ENCODE results near the gene ACYP2. TPM values are rescaled to one million over a fixed set of nuclear protein-coding genes. Genes with fewer than 3 reads are reported as not detected.
"Not testable (repeated sequence)": the region's sequence is repeated elsewhere in the genome, so short reads cannot be mapped to it uniquely, and the experiment has no call there.

ACYP2 gene
- total RNA-seq, 4 donors from 2014 or later, result 15.4 to 28.7 (median 22.7) TPM

DNA sequence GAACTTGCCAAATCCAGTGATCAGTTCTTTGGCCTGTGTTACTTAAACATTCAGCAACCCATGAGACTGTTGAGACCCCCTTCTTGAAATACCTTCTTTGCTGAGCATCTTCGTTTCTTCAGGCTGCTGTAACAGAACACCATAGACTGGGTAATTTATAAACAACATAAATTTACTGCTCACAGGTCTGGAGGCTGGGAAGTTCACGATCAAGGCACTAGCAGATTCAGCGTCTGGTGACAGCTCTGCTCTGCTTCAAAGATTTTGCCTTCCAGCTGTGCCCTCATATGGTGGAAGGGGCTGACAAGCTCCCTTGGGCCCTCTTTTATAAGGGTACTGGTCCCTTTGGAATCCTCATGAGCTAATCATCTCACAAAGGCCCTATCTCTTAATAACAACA is 169.4 kb downstream of the ACYP2 start:
- no peak overlapping the region for H3K27ac ChIP-seq (replicated peaks in 1 of 4)
- H3K9me3 ChIP-seq, result no peaks in the 10 kb centered on the region
- no peak overlapping the region for H3K4me3 ChIP-seq
- TF ChIP-seq POLR2A (IDR thresholded peaks at IDR 0.05; ENCODE audit: low read depth) (no peak), EP300 (IDR thresholded peaks at IDR 0.05) (no peak), POLR2AphosphoS5 (IDR thresholded peaks at IDR 0.05) (no peak)
- TF ChIP-seq, protein P1, sequence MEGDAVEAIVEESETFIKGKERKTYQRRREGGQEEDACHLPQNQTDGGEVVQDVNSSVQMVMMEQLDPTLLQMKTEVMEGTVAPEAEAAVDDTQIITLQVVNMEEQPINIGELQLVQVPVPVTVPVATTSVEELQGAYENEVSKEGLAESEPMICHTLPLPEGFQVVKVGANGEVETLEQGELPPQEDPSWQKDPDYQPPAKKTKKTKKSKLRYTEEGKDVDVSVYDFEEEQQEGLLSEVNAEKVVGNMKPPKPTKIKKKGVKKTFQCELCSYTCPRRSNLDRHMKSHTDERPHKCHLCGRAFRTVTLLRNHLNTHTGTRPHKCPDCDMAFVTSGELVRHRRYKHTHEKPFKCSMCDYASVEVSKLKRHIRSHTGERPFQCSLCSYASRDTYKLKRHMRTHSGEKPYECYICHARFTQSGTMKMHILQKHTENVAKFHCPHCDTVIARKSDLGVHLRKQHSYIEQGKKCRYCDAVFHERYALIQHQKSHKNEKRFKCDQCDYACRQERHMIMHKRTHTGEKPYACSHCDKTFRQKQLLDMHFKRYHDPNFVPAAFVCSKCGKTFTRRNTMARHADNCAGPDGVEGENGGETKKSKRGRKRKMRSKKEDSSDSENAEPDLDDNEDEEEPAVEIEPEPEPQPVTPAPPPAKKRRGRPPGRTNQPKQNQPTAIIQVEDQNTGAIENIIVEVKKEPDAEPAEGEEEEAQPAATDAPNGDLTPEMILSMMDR (IDR thresholded peaks at IDR 0.05), result no peak
- no peaks in the 10 kb centered on the region for H3K36me3 ChIP-seq
- H3K4me1 ChIP-seq, result peaks cover 0 to 6% (median 0%) of the 10 kb centered on the region in 4 donors
- WGBS, result 94% methylated on average over 3 of the region's 3 CpGs
- intact Hi-C loops (cut with DNase I), result no loop called here
- H3K27me3 ChIP-seq, result no peaks in the 10 kb centered on the region
- DNase-seq (ENCODE audit: extremely low spot score), result no peak

DNA sequence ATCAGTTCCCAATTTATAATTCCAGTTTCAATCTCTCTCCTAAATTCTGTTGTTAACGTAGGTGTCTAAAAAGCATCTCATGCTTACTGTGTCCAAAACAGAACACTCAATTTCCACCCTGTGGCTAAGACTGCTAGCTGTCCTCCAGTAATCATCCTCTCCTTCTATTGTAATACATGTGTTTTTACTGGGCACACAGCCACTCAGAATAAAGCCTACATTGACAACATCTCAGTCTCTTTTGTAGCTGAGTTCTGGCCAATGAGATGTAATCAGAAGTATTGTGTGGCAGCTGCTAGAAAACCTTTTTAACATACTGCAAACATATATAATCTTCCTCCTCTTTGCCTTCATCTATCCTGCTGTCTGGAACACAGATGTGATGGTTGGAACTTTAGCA is 170.0 kb downstream of the ACYP2 start:
- Histone ChIP-seq H3K27me3 (no peaks in the 10 kb centered on the region), H3K4me3 (no peak overlapping the region), H3K9me3 (no peaks in the 10 kb centered on the region), H3K4me1 (peaks cover 0 to 6% (median 0%) of the 10 kb centered on the region in 4 donors), H3K27ac (replicated peaks in 1 of 4) (no peak overlapping the region), H3K36me3 (no peaks in the 10 kb centered on the region)
- DNase-seq (ENCODE audit: extremely low spot score), result no peak
- 94% methylated on average over 1 of the region's 1 CpG for WGBS
- TF ChIP-seq POLR2A (IDR thresholded peaks at IDR 0.05; ENCODE audit: low read depth) (no peak), EP300 (IDR thresholded peaks at IDR 0.05) (no peak)
- TF ChIP-seq, protein P1 (IDR thresholded peaks at IDR 0.05), result no peak
- intact Hi-C loops (cut with DNase I), result no loop called here

DNA sequence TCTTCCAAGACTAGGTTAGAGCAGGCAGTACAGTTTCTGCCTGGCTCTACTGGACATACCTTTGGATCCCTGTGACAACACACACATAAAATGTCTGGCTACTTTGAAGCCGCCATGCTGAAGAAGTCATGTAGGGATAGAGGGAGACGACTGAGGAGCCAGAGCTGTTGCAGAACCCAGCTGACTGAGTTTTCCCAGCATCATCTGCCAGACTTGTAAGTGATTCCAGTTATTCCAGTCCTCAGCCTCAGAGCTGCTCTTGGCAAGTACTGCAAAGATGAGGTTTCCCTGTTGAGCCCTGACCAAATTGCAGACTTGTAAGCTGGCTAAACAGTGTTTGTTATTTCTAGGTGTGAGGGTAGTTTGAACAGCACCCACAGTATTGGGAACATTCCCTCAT is 172.1 kb downstream of the ACYP2 start:
- no peak for DNase-seq (ENCODE audit: extremely low spot score)
- 39% methylated on average over 2 of the region's 2 CpGs for WGBS
- H3K9me3 ChIP-seq, result no peaks in the 10 kb centered on the region
- H3K27ac ChIP-seq (replicated peaks in 1 of 4), result no peak overlapping the region
- intact Hi-C loops (cut with DNase I), result no loop called here
- H3K36me3 ChIP-seq, result no peaks in the 10 kb centered on the region
- H3K4me1 ChIP-seq, result peaks cover 0 to 6% (median 0%) of the 10 kb centered on the region in 4 donors
- TF ChIP-seq, protein P1 (IDR thresholded peaks at IDR 0.05), result no peak
- TF ChIP-seq EP300 (IDR thresholded peaks at IDR 0.05) (no peak), POLR2AphosphoS5 (IDR thresholded peaks at IDR 0.05) (no peak), POLR2A (IDR thresholded peaks at IDR 0.05; ENCODE audit: low read depth) (no peak)
- H3K27me3 ChIP-seq, result no peaks in the 10 kb centered on the region
- H3K4me3 ChIP-seq, result no peak overlapping the region

DNA sequence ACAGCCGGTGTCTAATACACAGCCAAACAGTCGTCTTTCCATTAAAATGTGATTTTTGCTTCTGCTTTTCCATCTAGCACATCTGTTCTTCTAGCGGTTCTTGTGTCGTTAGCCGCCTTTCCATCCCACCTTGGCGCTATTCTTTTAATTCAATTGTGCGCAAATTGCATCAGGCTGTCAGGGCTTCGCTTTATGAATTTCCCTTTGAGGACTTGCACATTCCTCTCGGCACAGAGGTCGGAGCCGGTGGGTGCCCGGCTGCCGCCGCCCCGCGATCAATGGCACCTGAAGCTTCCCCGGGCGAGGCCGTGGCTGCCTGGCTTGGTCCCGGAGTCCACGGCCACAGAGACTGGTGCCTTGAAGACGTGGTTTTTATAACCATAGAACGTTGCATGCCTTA is 174.5 kb downstream of the ACYP2 start:
- Histone ChIP-seq H3K36me3 (no peaks in the 10 kb centered on the region), H3K9me3 (no peaks in the 10 kb centered on the region), H3K4me3 (no peak overlapping the region), H3K27ac (replicated peaks in 1 of 4) (peak overlapping the region in 1 of 4 donors; percentile 11), H3K27me3 (no peaks in the 10 kb centered on the region), H3K4me1 (peaks cover 0 to 6% (median 0%) of the 10 kb centered on the region in 4 donors)
- 82% methylated on average over 23 of the region's 23 CpGs for WGBS
- DNase-seq (ENCODE audit: extremely low spot score), result no peak
- TF ChIP-seq POLR2A (IDR thresholded peaks at IDR 0.05; ENCODE audit: low read depth) (no peak), EP300 (IDR thresholded peaks at IDR 0.05) (no peak), POLR2AphosphoS5 (IDR thresholded peaks at IDR 0.05) (no peak)
- TF ChIP-seq, protein P1 (IDR thresholded peaks at IDR 0.05), result no peak
- intact Hi-C loops (cut with DNase I), result no loop called here

DNA sequence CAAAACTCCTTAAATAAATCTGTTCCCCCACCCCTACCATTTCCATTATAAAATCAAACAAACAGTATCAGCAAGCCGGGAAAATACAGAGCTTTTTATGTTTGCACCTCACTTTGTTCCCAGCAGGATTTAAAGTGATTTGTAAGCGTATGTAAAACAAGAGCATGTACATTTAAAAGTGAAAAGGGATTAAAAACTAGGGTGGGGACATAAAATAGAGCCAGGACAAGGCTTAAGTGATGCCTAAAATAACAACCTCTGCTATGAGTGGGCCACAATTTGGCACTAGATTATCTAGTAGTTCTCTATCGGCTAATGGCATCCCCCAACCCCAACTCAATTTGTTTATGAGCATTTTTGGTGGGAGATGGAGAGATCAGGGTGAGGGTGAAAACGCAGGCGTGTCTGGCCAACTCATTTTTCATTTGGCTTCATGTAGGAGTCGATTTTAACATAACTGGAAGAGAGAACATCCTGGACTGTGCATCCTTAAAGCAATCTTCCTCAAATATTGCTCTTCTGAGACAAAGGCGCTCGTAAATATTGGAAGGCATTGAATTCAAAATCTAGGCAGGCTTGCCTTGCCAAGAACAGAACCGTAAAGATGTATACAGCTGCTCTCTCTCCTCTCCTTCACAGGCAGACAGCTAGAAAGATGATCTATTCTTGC is 175.1 kb downstream of the ACYP2 start:
- no peaks in the 10 kb centered on the region for H3K36me3 ChIP-seq
- 69% methylated on average over 9 of the region's 9 CpGs for WGBS
- no peak for DNase-seq (ENCODE audit: extremely low spot score)
- peak overlapping the region in 1 of 4 donors; percentile 11 for H3K27ac ChIP-seq (replicated peaks in 1 of 4)
- H3K9me3 ChIP-seq, result no peaks in the 10 kb centered on the region
- peaks cover 0 to 6% (median 0%) of the 10 kb centered on the region in 4 donors for H3K4me1 ChIP-seq
- no peak for TF ChIP-seq POLR2AphosphoS5 (IDR thresholded peaks at IDR 0.05)
- TF ChIP-seq, protein P1 (IDR thresholded peaks at IDR 0.05), result no peak
- TF ChIP-seq POLR2A (IDR thresholded peaks at IDR 0.05; ENCODE audit: low read depth), result no peak
- TF ChIP-seq EP300 (IDR thresholded peaks at IDR 0.05), result no peak
- H3K27me3 ChIP-seq, result no peaks in the 10 kb centered on the region
- H3K4me3 ChIP-seq, result no peak overlapping the region
- intact Hi-C loops (cut with DNase I), result no loop called here

DNA sequence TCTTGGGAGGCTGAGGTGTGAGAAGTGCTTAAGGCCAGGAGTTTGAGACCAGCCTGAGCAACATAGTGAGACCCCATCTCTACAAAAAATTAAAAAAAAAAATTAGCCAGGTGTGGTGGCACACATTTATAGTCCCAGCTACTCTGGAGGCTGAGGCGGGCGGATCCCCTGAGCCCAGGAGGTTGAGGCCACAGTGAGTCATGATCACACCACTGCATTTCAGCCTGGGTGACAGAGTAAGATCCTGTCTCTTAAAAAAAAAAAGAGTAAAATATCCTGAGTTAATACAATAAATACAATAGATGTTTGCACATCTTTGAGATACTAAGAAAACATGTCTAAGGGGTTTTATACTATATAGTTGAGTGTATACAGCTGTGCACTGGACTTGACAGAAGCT is 179.2 kb downstream of the ACYP2 start:
- H3K36me3 ChIP-seq; intact Hi-C loops (cut with DNase I); H3K27ac ChIP-seq (replicated peaks in 1 of 4); H3K4me1 ChIP-seq; H3K4me3 ChIP-seq; H3K9me3 ChIP-seq; DNase-seq (ENCODE audit: extremely low spot score); H3K27me3 ChIP-seq: not testable (repeated sequence)
- 100% methylated on average over 2 of the region's 2 CpGs for WGBS
